Neural cell (in vitro differentiated cells): Measurements from ENCODE around the gene LMAN2. TPM values are rescaled to one million over a fixed set of nuclear protein-coding genes. Genes with fewer than 3 reads are reported as not detected.

ENCODE experiments used
- H2AFZ ChIP-seq: fragments of 200-600, 300-800 bp; sonication (generic), shearing (Covaris generic); 2 replicates; pipeline ENCODE4 v1.6.0; 2014; ENCODE audit warnings: low read depth, mild to moderate bottlenecking, antibody characterized with exemption, low read length, moderate library complexity
- H3F3A ChIP-seq: fragments of 200-600 bp; shearing (Covaris generic); 2 replicates; pipeline ENCODE4 v1.6.1; 2016; ENCODE audit warnings: mild to moderate bottlenecking, moderate library complexity, mixed read lengths, antibody characterized with exemption, low read length; ENCODE audit not compliant: insufficient read depth, poor library complexity, severe bottlenecking
- H3K27ac ChIP-seq: fragments of 200-600, 300-800 bp; sonication (generic), shearing (Covaris generic); 2 replicates; pipeline ENCODE4 v1.5.1; 2014; ENCODE audit warnings: mild to moderate bottlenecking, low read length, moderate library complexity
- H3K27me3 ChIP-seq: fragments of 300-800, 200-600 bp; sonication (generic), shearing (Covaris generic); 2 replicates; pipeline ENCODE4 v1.6.0; 2014; ENCODE audit warnings: mild to moderate bottlenecking, low read depth, low read length, moderate library complexity; ENCODE audit not compliant: insufficient read depth
- H3K36me3 ChIP-seq: fragments of 300-800, 200-600 bp; sonication (generic), shearing (Covaris generic); 2 replicates; pipeline ENCODE4 v1.5.1; 2014; ENCODE audit warnings: mild to moderate bottlenecking, antibody characterized with exemption, low read length, moderate library complexity; ENCODE audit not compliant: insufficient read depth
- H3K4me2 ChIP-seq: fragments of 300-800, 200-600 bp; sonication (generic), shearing (Covaris generic); 2 replicates; pipeline ENCODE4 v1.6.0; 2014; ENCODE audit warnings: mild to moderate bottlenecking, low read length
- H3K4me3 ChIP-seq: fragments of 300-800, 200-600 bp; sonication (generic), shearing (Covaris generic); 2 replicates; pipeline ENCODE4 v1.5.1; 2014; ENCODE audit warnings: mild to moderate bottlenecking, low read length, moderate library complexity
- H3K79me2 ChIP-seq: fragments of 200-600 bp; shearing (Covaris generic); replicated peaks from 2 replicates; pipeline ENCODE4 v1.6.0; 2014; ENCODE audit warnings: mild to moderate bottlenecking, low read length, moderate library complexity; ENCODE audit not compliant: insufficient read depth
- H3K9ac ChIP-seq: fragments of 300-800, 200-600 bp; sonication (generic), shearing (Covaris generic); 2 replicates; pipeline ENCODE4 v1.6.1; 2016; ENCODE audit warnings: mild to moderate bottlenecking, low read length, mixed read lengths
- H3K9me2 ChIP-seq: fragments of 200-600 bp; shearing (Covaris generic); 2 replicates; pipeline ENCODE4 v1.6.1; 2016; ENCODE audit warnings: mild to moderate bottlenecking, low read length, mixed read lengths; ENCODE audit not compliant: insufficient read depth
- H3K9me3 ChIP-seq: fragments of 200-600, 300-800 bp; sonication (generic), shearing (Covaris generic); 2 replicates; pipeline ENCODE4 v1.6.1; 2016; ENCODE audit warnings: mild to moderate bottlenecking, mixed run types, low read length, moderate library complexity, mixed read lengths
- H4K20me1 ChIP-seq: fragments of 200-600 bp; shearing (Covaris generic); 2 replicates; pipeline ENCODE4 v1.6.1; 2016; ENCODE audit warnings: mild to moderate bottlenecking, mixed run types; ENCODE audit not compliant: insufficient read depth
- CTCF ChIP-seq: fragments of 450-650 bp; IDR thresholded peaks from 2 replicates; pipeline ENCODE4 v1.5.1; 2014; ENCODE audit warnings: antibody characterized with exemption, mild to moderate bottlenecking, moderate library complexity; ENCODE audit not compliant: poor library complexity, severe bottlenecking
- EP300 ChIP-seq: fragments of 450-650 bp; conservative IDR thresholded peaks from 2 replicates; pipeline ENCODE4 v1.6.1; 2014; ENCODE audit warnings: antibody characterized with exemption, mild to moderate bottlenecking, moderate library complexity; ENCODE audit not compliant: poor library complexity, severe bottlenecking
- EZH2 ChIP-seq: fragments of 200-600, 300-800 bp; shearing (Covaris generic), sonication (generic); IDR thresholded peaks from 2 replicates; pipeline ENCODE4 v1.6.1; 2014; ENCODE audit warnings: antibody characterized with exemption, low read length, borderline replicate concordance, mild to moderate bottlenecking; ENCODE audit not compliant: insufficient read depth, poor library complexity, severe bottlenecking
- MXI1 ChIP-seq: fragments of 450-650 bp; conservative IDR thresholded peaks from 2 replicates; pipeline ENCODE4 v1.6.1; 2014; ENCODE audit warnings: antibody characterized with exemption, mild to moderate bottlenecking; ENCODE audit not compliant: poor library complexity, severe bottlenecking
- POLR2AphosphoS5 ChIP-seq: IDR thresholded peaks from 2 replicates; pipeline ENCODE4 v1.6.1; 2012
- RAD21 ChIP-seq: fragments of 450-650 bp; conservative IDR thresholded peaks from 2 replicates; pipeline ENCODE4 v1.6.1; 2014; ENCODE audit warnings: antibody characterized with exemption, mild to moderate bottlenecking, moderate library complexity
- REST ChIP-seq: IDR thresholded peaks from 2 replicates; pipeline ENCODE4 v1.6.1; 2012; ENCODE audit warnings: borderline replicate concordance
- SMC3 ChIP-seq: fragments of 450-650 bp; conservative IDR thresholded peaks from 2 replicates; pipeline ENCODE4 v1.6.1; 2014; ENCODE audit warnings: antibody characterized with exemption, mild to moderate bottlenecking, moderate library complexity; ENCODE audit not compliant: poor library complexity
- TAF1 ChIP-seq: IDR thresholded peaks from 2 replicates; pipeline ENCODE4 v1.6.1; 2012; ENCODE audit warnings: low read depth
- polyA plus RNA-seq: library from polyadenylated mRNA; depleted of rRNA; stranded (reverse); fragments of >200 nt; gene quantifications from 2 replicates; pipeline ENCODE4 v1.2.3, GENCODE V29; 2014

The LMAN2 gene
- polyA plus RNA-seq, 1 donor from 2014 or later = 155 TPM

GRCh38 chr5:177383181-177383580 is 31.7 kb upstream of the LMAN2 start:
- Histone ChIP-seq H3K4me3 (no peak overlapping the region), H3F3A (no peaks in the 10 kb centered on the region), H3K79me2 (no peaks in the 10 kb centered on the region), H3K9me3 (no peaks in the 10 kb centered on the region), H2AFZ (no peak overlapping the region), H3K27ac (no peak overlapping the region), H4K20me1 (no peaks in the 10 kb centered on the region), H3K27me3 (no peaks in the 10 kb centered on the region), H3K9ac (no peak overlapping the region), H3K36me3 (no peaks in the 10 kb centered on the region), H3K9me2 (no peaks in the 10 kb centered on the region), H3K4me2 (no peak overlapping the region)
- TF ChIP-seq POLR2AphosphoS5 (no peak), SMC3 (no peak), REST (no peak), EP300 (no peak), RAD21 (no peak), MXI1 (no peak), CTCF (no peak), EZH2 (no peak), TAF1 (no peak)

GRCh38 chr5:177382423-177383029 is 31.1 kb upstream of the LMAN2 start:
- Histone ChIP-seq H3K27ac (no peak overlapping the region), H3K36me3 (no peaks in the 10 kb centered on the region), H3K9me3 (no peaks in the 10 kb centered on the region), H3F3A (no peaks in the 10 kb centered on the region), H3K9ac (no peak overlapping the region), H3K4me2 (no peak overlapping the region), H3K79me2 (no peaks in the 10 kb centered on the region), H4K20me1 (no peaks in the 10 kb centered on the region), H3K4me3 (no peak overlapping the region), H3K9me2 (no peaks in the 10 kb centered on the region), H3K27me3 (no peaks in the 10 kb centered on the region), H2AFZ (no peak overlapping the region)
- TF ChIP-seq TAF1 (no peak), EZH2 (no peak), RAD21 (no peak), MXI1 (no peak), SMC3 (no peak), EP300 (no peak), POLR2AphosphoS5 (no peak)
